BE2C (cell line): Measurements from ENCODE around the gene TRAPPC3L.

Experiments used
- DNase-seq: peaks from one replicate; pipeline ENCODE4 v3.0.0-alpha.2; 2020
- H3K27me3 ChIP-seq: fragments of 250-450 bp; sonication (Bioruptor Pico); 2 replicates; pipeline ENCODE4 v1.5.1; 2020; ENCODE audit warnings: mild to moderate bottlenecking
- H3K36me3 ChIP-seq: fragments of 250-450 bp; sonication (Bioruptor Pico); 2 replicates; pipeline ENCODE4 v1.5.1; 2020; ENCODE audit warnings: mild to moderate bottlenecking
- H3K4me1 ChIP-seq: fragments of 250-450 bp; sonication (Bioruptor Pico); 2 replicates; pipeline ENCODE4 v1.5.1; 2020
- H3K4me3 ChIP-seq: 2 replicates; pipeline ENCODE4 v1.5.1; 2011; ENCODE audit warnings: low read depth, low read length
- H3K9me3 ChIP-seq: fragments of 250-450 bp; sonication (Bioruptor Pico); 2 replicates; pipeline ENCODE4 v1.5.1; 2020
- CTCF ChIP-seq: IDR thresholded peaks from 2 replicates; pipeline ENCODE4 v1.5.1; 2012; ENCODE audit warnings: mild to moderate bottlenecking, low read depth, low read length

Gene TRAPPC3L

GRCh38 chr6:116568821-116569755 is 23.6 kb upstream of the TRAPPC3L start:
- H3K4me3 ChIP-seq: no peak overlapping the region
- no peaks in the 10 kb centered on the region for H3K9me3 ChIP-seq
- H3K36me3 ChIP-seq: peaks cover 4% of the 10 kb centered on the region
- H3K27me3 ChIP-seq: no peaks in the 10 kb centered on the region; the same call in 1 of the 2 replicates
- H3K4me1 ChIP-seq: no peaks in the 10 kb centered on the region; the same call in 1 of the 2 replicates
- no peak for TF ChIP-seq CTCF
- DNase-seq: no peak

GRCh38 chr6:116568111-116568510 is 22.6 kb upstream of the TRAPPC3L start:
- Histone ChIP-seq H3K4me1 (no peaks in the 10 kb centered on the region; the same call in 1 of the 2 replicates), H3K4me3 (no peak overlapping the region), H3K36me3 (no peaks in the 10 kb centered on the region), H3K27me3 (no peaks in the 10 kb centered on the region; the same call in 1 of the 2 replicates), H3K9me3 (no peaks in the 10 kb centered on the region)
- no peak for TF ChIP-seq CTCF
- no peak for DNase-seq

GRCh38 chr6:116564921-116565872 is 19.7 kb upstream of the TRAPPC3L start:
- Histone ChIP-seq H3K36me3 (no peaks in the 10 kb centered on the region), H3K9me3 (no peaks in the 10 kb centered on the region), H3K4me1 (no peaks in the 10 kb centered on the region; the same call in 1 of the 2 replicates), H3K27me3 (no peaks in the 10 kb centered on the region; the same call in 1 of the 2 replicates), H3K4me3 (peak overlapping the region; percentile 43)
- DNase-seq: peak; percentile 45
- TF ChIP-seq CTCF: no peak

- no peak for DNase-seq
- Histone ChIP-seq H3K9me3 (no peaks in the 10 kb centered on the region), H3K4me3 (no peak overlapping the region), H3K4me1 (no peaks in the 10 kb centered on the region; the same call in 1 of the 2 replicates), H3K27me3 (no peaks in the 10 kb centered on the region; the same call in 1 of the 2 replicates), H3K36me3 (no peaks in the 10 kb centered on the region)
- no peak for TF ChIP-seq CTCF
Observed at GRCh38 chr6:116564311-116564710, 18.8 kb upstream of the TRAPPC3L start.

GRCh38 chr6:116563830-116564229 is 18.3 kb upstream of the TRAPPC3L start:
- Histone ChIP-seq H3K4me1 (no peaks in the 10 kb centered on the region; the same call in 1 of the 2 replicates), H3K27me3 (no peaks in the 10 kb centered on the region; the same call in 1 of the 2 replicates), H3K4me3 (no peak overlapping the region), H3K9me3 (no peaks in the 10 kb centered on the region), H3K36me3 (no peaks in the 10 kb centered on the region)
- TF ChIP-seq CTCF: no peak
- no peak for DNase-seq
